Measurements from ENCODE around the gene STAB2. TPM values are rescaled to one million over a fixed set of nuclear protein-coding genes. Genes with fewer than 3 reads are reported as not detected.

The STAB2 gene
- total and polyA plus RNA-seq, 2 of the 8 experiments (the other 6 are each of a cell fraction or from before 2014, with no cell fraction given), result not detected

DNA sequence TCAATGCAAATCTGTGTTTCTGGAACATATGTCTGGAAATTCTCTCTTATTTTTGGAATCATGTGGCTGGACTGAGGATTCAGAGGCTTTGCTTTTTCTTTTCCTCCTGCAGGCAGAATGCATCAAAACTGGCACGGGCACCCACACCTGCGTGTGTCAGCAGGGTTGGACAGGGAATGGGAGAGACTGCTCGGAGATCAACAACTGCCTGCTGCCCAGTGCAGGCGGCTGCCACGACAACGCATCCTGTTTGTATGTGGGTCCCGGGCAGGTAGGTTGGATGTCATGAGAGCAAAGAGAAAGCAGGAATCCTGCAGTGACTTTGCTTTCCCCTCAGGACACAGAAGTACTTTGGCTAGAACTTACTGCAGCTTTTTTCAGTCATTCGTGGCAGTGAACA, 90.3 kb downstream of the STAB2 start (continued):
- TF ChIP-seq CEBPB (IDR thresholded peaks at IDR 0.05; ENCODE audit: low read depth, low read length) (no peak), RBBP5 (IDR thresholded peaks at IDR 0.05; ENCODE audit: borderline replicate concordance, low read depth, low read length) (no peak), ZNF274 (IDR thresholded peaks at IDR 0.05; ENCODE audit: borderline replicate concordance, extremely low read depth, low read length) (no peak), JUN (IDR thresholded peaks at IDR 0.05; ENCODE audit: low read depth, low read length) (no peak), BRCA1 (IDR thresholded peaks at IDR 0.05; ENCODE audit: low read depth, low read length) (no peak)
